HG03460 (cell line): ENCODE data around the gene MPL.
A peak's percentile ranks its signal among the peaks of the same experiment; 100 is the strongest.
"Not testable (repeated sequence)": the region's sequence is repeated elsewhere in the genome, so short reads cannot be mapped to it uniquely, and the experiment has no call there.

Experiments used
- ATAC-seq: cut with Tn5 transposase; IDR thresholded peaks from one replicate; pipeline ENCODE4 v1.9.1; 2021; ENCODE audit not compliant: unreplicated experiment

Gene MPL

DNA sequence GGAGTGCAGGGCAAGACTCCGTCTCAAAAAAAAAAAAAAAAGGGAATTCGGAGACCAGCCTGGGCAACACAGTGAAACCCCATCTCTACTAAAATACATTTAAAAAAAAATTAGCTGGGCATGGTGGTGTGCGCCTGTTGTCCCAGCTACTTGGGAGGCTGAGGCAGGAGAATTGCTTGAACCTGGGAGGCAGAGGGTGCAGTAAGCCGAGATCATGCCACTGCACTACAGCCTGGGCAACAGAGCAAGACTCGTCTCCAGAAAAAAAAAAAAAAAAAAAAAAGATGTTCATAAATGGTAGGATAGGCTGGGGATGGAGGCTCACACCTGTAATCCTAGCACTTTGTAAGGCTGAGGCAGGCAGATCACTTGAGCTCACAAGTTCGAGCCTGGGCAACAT is 32.2 kb downstream of the MPL start:
- ATAC-seq: not testable (repeated sequence)

DNA sequence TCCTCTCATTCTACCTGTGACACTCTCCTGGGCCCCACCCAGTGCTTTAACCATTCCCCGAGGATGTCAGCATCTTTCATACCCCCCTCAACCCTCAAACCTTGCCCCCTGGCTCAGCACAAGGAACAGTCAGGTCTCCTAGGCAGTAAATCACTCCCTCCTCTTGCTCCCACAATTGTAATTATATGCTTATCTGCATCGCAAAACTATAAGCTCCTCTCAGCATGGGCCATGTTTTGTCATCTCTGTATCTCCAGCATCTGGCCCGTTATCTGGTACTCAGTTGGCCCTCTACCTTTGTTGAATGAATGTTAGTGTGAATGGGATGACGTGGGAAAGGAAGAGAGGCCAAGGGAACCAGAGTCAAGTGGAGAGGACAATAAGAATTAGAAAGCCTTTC is 32.9 kb downstream of the MPL start:
- no peak for ATAC-seq

DNA sequence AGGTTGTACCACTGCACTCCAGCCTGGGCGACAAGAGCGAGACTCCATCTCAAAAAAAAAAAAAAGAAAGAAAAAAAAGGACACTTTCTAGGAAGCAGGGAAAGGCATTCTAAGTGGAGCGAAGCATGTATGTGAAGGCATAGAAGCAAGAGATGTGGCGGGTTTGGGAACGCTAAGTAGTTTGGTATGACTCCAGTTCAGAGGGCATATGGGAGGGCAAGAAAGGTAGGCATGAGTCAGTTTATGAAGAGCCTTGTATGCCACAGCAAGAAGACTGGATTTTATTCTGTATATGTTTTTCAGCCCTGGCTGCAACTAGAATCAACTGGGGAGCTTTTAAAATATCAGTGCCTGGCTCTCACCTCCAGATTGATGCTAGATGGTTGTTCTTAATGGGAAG is 34.6 kb downstream of the MPL start:
- no peak for ATAC-seq

DNA sequence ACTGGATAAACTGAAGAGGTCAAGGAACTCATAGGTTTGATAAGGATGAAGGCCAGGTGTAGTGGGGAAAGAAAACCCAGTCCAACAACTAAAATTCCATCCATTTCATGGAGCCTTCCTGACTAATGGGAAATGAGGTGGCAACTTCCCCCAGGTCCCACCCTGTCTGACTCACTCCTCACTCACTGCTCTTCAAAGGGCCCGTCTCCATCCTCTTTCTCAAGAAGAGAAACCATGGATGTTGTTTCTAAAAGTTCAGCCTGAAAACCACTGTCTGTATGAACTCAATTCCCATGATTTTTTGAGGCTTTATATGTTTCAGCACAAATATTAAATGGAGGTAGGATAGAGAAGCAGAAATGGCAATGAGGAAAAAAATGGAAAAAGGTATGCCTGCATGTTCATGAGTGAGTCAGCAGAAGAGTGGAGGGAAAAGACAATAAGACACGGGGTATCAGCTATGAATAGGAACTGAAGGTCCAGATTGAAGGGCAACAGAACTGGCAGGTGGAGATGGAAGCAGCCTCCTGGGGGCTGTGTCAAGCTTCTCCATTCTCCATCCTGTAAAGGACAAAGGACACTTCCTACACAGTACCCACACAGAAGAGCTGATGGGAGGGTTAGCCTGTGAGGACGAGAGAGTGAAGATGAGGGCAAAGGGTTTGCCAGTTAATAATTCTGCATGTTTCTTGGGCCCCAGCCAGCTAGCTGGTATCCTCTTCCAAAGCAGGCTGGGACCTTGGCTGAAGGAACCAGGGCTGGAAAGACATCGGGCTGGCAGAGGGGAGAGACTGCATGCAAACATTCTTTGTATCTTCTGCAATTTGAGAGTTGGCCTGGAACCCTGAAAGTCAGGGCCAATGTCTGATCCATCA is 35.7 kb downstream of the MPL start:
- ATAC-seq: no peak

DNA sequence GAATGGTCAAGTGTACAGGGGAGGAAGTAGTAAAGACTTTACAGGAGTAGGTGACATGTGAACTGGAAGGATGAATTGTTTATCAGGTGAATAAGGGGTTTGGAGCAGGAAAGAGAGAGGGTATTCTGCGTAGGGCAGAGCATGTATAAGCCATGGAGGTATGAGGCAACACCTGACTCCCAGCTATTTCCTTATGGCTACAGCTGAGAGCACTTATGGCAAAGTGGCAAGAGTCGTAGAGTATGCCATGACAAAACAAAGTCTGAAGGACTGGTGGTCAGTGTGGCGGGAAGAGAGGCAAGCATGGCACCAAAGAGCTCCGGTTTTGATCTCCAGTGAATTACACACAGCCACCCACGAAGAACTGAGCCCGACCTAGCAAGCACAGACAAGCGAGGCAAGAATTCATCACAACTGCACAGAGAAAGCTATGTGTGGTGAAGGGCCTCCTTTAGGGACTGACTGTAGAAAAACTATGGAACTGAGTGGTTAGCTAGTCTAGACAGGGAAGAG is 39.2 kb downstream of the MPL start:
- ATAC-seq: no peak

DNA sequence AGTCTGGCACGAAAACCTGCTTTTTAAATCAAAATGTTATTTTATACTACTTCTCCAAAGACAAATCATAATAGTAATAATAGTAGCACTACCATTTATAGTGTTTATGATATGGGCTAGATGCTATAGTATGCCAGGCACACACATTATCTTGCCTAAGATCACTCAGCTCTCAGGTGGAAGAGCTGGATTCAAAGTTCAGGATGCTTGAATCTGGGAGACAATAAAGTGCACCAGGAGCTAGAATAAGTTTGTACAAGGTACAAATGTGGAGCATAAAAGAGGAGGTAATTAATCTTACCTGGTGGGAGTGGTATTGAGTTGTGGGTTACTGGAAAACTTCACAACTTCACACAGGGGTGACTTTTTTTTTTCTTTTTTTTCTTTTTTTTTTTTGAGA is 40.2 kb downstream of the MPL start:
- ATAC-seq: no peak

DNA sequence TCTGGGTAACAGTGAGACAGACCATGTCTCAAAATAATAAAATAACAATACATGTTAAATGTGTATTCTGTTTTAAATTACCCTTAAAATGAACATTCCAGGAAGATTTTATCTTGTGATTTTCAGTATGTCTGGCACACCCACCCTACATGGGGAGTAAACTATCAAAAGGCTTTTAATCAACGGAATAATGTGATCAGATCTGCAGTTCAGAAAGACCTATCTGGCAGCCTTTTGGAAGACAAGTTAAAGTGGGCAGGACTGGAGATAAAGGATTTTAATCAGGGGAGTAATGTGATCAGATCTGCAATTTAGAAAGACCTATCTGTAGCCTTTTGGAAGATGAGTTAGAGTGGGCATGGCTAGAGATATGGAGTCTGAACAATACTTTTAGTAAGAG is 41.9 kb downstream of the MPL start:
- ATAC-seq: no peak

DNA sequence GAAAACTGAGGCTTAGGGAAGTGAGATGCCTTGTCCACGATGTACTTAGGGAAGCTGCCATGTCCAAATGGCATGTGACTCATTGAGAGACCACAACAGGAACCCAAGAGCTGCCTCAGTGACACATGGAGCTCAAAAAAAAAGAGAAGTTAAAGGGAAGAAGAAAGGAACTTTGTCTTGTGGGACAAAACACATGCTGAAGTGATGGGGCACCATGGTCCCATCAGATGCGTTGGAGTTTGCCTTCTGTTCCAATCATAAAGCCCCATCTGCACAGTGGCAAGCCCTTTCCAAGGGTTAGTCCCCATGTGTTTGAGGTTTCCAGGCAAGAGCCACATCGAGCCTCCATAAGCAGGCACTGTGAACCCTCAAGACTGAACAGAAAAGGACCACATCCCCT is 44.0 kb downstream of the MPL start:
- no peak for ATAC-seq

DNA sequence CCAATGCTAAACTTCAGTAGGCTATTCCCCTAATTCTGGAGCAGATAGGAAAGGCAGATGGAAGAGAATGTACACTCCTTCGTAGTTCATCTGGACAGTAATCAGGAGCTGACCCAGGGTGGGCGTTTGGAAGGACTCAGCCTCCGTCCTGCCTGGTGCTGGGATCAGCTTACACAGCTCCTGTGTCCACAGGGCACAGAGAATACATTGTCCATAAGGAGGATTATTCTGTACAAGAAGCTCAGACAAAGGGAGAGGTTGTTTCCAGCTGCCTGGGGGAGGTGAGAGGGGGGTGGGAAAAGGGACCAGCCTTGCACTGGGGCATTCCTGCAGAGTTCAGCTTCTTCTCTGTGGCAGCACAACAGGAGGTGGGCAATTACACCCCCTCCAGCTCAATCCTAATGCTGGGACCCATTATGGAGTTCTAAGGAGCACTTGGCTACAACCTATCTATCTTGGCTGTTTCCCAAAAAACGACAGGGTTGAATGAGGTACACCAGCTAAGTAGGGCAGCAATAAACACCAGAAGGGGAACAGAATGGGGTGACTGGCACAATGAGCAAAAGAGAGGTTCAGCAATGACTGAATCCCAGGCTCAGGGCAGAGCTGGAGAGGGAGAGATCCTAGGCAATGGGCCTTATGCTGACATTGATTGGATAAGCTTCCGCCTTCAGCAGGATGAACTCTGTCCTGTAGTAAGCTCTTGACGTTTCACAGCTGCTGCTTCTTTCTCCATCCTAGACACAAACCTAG is 44.6 kb downstream of the MPL start:
- ATAC-seq: no peak

DNA sequence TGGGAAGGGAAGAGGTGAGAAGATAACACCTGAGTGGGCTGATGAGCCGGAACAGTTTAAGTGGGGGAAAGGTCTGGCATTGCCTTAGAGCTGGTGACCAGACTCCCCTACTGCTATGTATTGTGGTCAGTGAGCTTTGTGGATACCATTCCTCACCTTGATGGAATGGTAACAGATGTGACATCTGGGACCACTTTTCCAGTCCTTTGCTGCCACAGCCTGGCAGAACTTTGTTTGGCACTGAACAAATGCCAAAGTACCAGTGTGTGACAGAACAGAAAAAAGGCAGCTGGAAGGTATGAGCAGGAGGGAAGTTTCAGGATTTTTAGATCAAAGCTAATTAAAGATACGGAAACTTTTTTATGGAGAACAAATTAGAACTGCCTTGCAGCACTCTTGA is 45.8 kb downstream of the MPL start:
- ATAC-seq: no peak

DNA sequence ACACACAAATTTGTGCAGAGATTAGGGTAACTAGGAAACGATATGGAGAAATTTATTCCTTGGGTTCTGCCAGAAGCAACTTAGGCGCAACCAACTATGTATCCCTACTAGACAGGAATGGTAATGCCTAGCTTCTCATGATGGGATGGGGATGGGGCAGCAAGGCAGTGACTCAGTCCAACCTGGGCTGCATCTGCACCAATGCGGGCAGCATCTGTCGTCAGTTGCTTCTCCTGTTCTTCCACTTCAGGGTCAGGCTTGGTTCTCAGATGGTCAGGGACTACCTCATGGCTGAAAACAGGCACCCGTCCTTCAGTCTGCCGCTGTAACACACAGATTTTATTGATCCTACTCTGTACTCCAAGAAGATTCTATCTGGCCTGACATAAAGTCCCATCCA is 49.1 kb downstream of the MPL start:
- no peak for ATAC-seq

DNA sequence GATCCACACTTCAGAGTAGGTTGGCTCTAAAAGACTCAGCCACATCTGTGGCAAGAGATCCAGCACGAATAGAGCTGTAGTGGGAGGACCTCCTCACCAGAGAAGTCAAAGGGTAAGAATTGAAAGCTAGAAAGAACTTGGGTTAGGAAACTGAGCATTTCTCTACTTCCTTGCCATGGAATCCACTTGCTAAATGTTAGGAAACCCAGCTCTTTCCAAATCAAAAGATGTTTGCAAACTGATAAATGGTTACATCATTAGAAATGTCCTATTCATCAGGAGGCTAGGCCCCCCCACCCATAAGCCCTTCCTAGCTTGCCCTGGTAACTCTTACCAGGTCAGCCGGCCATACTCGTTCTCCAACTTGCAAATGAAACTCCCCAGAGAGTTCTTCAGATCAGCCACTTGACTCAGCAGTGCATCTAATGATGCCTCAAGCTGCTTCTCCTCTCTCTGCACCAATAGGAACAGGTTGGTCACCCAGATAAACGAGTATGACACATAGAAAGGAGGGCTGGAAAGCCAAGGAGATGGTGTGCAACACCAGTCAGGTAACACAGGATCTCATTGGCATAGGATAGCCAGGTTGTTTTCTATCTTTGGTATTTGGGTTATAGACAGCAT is 50.5 kb downstream of the MPL start:
- ATAC-seq: no peak

DNA sequence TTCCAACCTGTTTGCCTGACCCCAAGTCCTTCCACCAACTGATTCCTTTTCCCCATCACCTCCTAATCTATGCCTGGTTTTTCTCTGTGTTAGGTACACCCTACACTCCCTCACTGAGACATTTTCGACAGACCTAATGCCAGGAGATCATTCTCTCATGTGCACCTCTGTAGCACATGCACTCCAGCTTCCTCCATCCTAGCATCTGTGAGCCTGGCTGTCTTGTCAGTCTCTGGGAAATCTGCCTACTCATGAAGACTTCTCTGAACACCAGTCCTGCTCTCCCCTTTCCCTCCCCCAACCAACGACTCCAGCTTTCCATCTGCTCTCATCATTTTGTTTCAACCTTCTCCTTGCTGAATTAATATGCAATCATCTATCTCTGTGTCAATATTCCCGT is 51.0 kb downstream of the MPL start:
- no peak for ATAC-seq

DNA sequence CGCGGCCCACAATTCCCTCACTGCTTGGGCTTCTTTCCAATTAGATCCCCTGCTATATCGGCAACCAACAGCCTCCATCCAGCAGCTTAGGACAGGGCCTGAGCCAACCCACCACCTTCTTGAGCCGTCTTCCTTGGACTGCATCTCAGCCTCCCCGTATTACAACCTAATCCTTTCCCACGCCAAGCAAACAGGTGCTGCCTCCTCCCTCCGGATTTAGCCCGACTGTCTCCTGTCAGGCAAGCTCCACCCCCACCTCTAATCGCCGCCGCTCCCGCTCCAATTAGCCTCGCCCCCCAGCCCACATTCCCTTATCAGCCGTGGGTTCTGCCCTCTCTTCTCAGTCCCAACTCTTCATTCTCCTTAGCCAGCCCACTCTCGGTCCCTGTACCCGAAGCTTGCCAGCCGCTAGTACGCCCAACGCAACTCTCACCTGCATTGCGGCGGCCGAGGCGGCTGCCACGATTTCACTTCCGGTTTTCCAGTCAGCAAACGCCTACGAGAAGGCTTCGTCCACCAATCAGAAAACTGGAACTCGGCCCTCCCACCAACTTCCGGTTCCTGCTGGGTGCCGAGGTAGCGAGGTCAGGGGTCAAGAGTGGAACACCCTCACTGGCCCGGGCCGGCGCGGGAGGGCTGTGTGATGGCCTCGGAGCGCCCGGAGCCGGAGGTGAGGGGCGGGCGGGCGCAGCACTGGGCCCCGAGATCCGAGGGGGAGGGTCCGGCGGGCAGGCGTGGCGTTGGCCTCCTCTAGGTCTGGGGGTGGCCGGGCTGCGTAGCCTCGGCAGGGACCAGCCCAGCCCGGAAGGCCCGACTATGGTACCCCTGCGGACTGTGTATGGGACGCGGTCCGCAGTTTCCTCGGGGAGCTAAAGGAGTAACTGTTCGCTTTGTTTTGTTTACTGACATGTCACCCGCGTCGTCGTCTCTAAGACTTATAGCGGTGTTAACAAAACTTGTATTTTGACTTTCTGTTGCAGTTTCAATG is 52.0 kb downstream of the MPL start, which contains the start of the genes MED8 and SZT2:
Gene MED8 (minus strand): TSS at position 475 of the 988 bp plus-strand sequence. CDS start 36 bp downstream, at position 439.
Gene SZT2 (plus strand): TSS at position 574 of the 988 bp plus-strand sequence. CDS start 70 bp downstream, at position 644.
- peak; percentile 87 for ATAC-seq

DNA sequence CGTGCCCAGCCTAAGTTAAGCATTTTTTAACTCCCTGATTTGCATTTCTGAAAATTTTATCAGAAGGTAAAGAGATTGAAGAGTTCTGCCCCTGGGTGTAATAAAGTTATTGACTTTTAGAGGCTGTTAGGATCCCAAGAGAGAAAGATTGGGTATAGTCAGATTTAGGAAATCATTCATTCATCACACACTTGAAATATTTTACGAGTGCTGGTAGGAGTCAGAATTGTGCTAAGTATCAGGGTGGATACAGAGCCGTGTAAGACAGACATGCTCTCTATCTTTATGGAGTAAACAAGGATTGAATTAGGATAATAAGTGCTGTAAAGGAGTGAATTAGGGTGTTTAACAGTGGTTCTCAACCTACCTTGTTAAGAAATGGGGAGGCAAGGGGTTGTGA is 55.1 kb downstream of the MPL start:
- ATAC-seq: no peak

DNA sequence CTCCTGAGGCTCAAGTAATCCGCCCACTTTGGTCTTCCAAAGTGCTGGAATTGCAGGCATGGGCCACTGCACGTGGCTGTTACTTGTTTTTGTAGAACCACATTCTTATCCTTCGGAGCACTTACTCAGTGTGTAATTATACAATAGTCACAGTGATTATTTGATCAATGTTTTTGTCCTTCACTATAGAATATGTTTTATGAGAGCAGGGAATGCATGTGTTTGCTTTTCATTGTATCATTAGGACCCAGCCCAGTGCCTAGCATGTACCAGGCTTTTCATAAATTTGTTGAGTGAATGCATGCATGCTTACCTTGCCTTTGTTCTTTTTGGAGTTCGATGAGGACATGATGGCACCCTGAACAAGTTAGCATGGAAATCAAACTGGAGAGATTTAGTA is 57.9 kb downstream of the MPL start:
- ATAC-seq: no peak

DNA sequence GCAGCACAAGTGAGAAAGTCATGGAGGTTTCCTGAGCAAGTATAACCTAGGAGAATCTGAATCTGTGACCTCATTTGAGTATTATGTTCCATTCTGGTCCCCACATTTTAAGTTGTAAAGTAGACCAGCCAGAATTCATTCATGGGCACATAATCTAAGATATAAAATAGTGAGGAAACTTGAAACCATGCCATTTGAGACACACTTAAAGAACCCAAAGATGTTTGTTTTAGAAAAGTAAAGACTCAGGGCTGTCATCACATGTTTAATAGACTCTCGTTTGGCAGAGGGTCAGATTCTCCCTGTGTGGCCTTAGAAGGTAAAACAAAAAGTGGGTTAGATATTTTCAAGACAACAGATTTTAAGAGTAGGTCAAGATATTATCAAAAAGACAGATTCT is 58.4 kb downstream of the MPL start:
- no peak for ATAC-seq

DNA sequence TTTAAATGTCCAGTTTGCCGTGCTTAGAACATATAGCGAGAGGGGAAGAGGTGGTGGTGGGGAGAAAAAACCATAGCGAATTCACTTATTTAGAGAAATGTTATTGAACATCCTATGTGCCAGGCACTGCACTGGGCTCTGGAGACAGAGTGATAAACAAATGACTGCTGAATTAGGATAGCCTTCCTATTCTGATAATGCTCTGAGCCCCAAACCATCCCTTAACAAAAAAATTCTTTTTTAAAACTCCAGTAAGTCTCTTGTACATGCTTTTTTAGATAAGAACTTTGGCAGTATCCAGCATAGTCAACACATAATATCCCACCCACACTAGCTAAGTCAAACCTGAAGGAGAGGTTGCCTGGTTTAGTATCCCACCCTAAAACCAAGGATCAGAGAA is 60.6 kb downstream of the MPL start:
- no peak for ATAC-seq

DNA sequence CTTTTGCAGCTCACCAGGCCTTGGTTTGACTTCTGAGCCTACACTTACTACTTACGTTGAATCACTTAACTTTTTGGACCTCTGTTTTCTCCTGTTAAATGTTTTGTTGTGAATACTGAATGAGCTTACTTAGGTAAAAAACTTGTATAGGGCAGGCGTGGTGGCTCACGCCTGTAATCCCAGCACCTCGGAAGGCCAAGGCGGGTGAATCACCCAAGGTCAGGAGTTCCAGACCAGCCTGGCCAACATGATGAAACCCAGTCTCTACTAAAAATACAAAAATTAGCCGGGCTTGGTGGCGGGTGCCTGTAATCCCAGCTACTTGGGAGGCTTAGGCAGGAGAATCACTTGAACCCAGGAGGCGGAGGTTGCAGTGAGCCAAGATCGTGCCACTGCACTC is 62.8 kb downstream of the MPL start:
- not testable (repeated sequence) for ATAC-seq
